NCI-H82 treated with DMSO at 0.1 percent for 48 hours (cell line): Measurements from ENCODE around the gene CWF19L1.

ENCODE experiments used
- DNase-seq: peaks from one replicate; lab custom pipeline; 2025; ENCODE audit not compliant: unreplicated experiment; lab: John Stamatoyannopoulos, UW

CWF19L1 gene

GRCh38 chr10:100253041-100253440, 14.4 kb downstream of the CWF19L1 start:
- no peak for DNase-seq

- DNase-seq, result no peak
Measured at GRCh38 chr10:100248820-100249219, 18.6 kb downstream of the CWF19L1 start.

- DNase-seq, result no peak
Measured at GRCh38 chr10:100245484-100246220, 21.8 kb downstream of the CWF19L1 start.

- DNase-seq, result no peak
Measured at GRCh38 chr10:100239851-100240250, 27.6 kb downstream of the CWF19L1 start.

- DNase-seq, result no peak
Measured at GRCh38 chr10:100238429-100238828, 29.0 kb downstream of the CWF19L1 start.

- DNase-seq, result no peak
Measured at GRCh38 chr10:100232101-100232500, 35.3 kb downstream of the CWF19L1 start.

- no peak for DNase-seq
Measured at GRCh38 chr10:100229819-100230422, 37.5 kb downstream of the CWF19L1 start.

- DNase-seq, result no peak
Measured at GRCh38 chr10:100223879-100224278, 43.6 kb downstream of the CWF19L1 start.

GRCh38 chr10:100222529-100222928, 44.9 kb downstream of the CWF19L1 start:
- no peak for DNase-seq

GRCh38 chr10:100216006-100216405, 51.4 kb downstream of the CWF19L1 start:
- DNase-seq, result no peak

- DNase-seq, result no peak
Measured at GRCh38 chr10:100209303-100209702, 58.1 kb downstream of the CWF19L1 start.

GRCh38 chr10:100208276-100208675, 59.2 kb downstream of the CWF19L1 start:
- no peak for DNase-seq

- DNase-seq, result peak; percentile 37
Measured at GRCh38 chr10:100204370-100204769, 63.1 kb downstream of the CWF19L1 start.

GRCh38 chr10:100201549-100201948, 65.9 kb downstream of the CWF19L1 start:
- no peak for DNase-seq

- DNase-seq, result no peak
Measured at GRCh38 chr10:100194711-100195110, 72.7 kb downstream of the CWF19L1 start.

- DNase-seq, result no peak
Measured at GRCh38 chr10:100192350-100192749, 75.1 kb downstream of the CWF19L1 start.

- peak; percentile 32 for DNase-seq
Measured at GRCh38 chr10:100186253-100187212, 80.9 kb downstream of the CWF19L1 start.

- peak; percentile 74 for DNase-seq
Measured at GRCh38 chr10:100185364-100186252, 81.8 kb downstream of the CWF19L1 start, which contains the start of gene ERLIN1. ERLIN1 (minus strand) TSS chr10:100186029; CDS start chr10:100185626, 403 bp downstream.

- no peak for DNase-seq
Measured at GRCh38 chr10:100184840-100185239, 82.6 kb downstream of the CWF19L1 start.

- DNase-seq, result no peak
Measured at GRCh38 chr10:100184426-100184825, 83.0 kb downstream of the CWF19L1 start.
